A549 treated with AZD2906 at 1 μM for 4 hours (cell line): ENCODE data around the gene NR2F6. TPM values are rescaled to one million over a fixed set of nuclear protein-coding genes. Genes with fewer than 3 reads are reported as not detected.

Source experiments
- total RNA-seq: library from RNA; stranded (reverse); fragments of 200-300 nt; extraction: Qiagen RNA extraction; gene quantifications from 5 replicates; pipeline ENCODE4 v1.2.3, GENCODE V29; 2022

NR2F6 gene
- total RNA-seq, result 26.5 to 68.6 TPM (median 64.2 TPM) in 5 replicates

DNA sequence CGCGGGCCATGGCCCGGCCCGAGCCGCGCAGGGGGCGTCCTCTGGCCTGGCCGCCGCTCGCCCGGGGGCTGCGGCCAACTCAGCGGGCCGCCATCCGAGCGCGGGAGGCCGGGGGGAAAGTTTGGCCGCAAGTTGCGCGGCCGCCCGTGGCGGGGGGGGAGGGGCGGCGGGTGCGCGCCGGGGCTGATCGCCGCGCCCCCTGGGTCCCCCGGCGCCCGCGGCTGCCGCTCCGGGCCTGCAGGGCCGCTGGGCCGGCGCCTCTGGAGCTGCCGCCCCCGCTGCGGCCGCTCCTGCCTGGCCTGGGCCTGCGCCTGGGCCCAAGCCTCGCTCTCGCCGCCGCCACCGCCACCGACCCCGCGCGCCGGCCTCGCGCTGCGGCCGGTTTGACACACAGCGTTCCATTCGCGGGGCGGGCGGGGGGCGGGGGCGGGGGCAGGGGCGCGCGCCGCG is at the start of gene NR2F6:
TSS of gene NR2F6 (minus strand) at position 385 of the 450 bp plus-strand sequence. CDS start 699 bp downstream, outside the sequence.

GRCh38 chr19:17281391-17282304 is 35.9 kb upstream of the NR2F6 start, which contains the start of gene ANKLE1:
Gene ANKLE1, plus strand, starts transcription at chr19:17281901. Its CDS starts 20 bp downstream, at chr19:17281921.

GRCh38 chr19:17266975-17267788 is 21.5 kb upstream of the NR2F6 start, which contains the start of gene BABAM1:
Gene BABAM1, plus strand, starts transcription at chr19:17267443. Its CDS starts 1,364 bp downstream, at chr19:17268807.

DNA sequence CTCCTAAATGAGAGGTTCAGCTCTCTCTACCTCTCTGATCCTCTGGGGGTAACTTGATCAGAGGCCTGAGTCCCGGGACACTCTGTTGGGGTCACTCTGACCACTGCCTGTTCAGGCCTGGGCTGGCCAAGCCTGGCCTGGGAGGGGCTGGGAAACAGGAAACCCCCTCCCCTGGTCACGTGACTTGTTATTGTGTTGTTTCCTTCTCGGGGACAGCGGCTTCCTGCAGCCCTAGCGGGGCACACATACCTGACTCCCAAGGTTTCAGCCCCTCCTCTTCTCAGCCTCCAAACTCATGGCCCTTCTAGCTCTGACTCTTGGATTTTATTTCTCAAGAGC is 18.9 kb upstream of the NR2F6 start, which contains the start of gene USHBP1:
TSS of gene USHBP1 (minus strand) at position 105 of the 339 bp plus-strand sequence. CDS start 446 bp downstream, outside the sequence.

GRCh38 chr19:17226002-17226933 is 19.5 kb downstream of the NR2F6 start, which contains the start of gene OCEL1:
Gene OCEL1, plus strand, starts transcription at chr19:17226226. Its CDS starts 22 bp downstream, at chr19:17226248.

GRCh38 chr19:17215127-17215971 is 30.4 kb downstream of the NR2F6 start, which contains the start of gene USE1:
Gene USE1, plus strand, starts transcription at chr19:17215357. Its CDS starts 49 bp downstream, at chr19:17215406.

Other genes starting within 250 kb of the NR2F6 start
- 0.06 to 0.23 TPM (median 0.17 TPM) in 4 of 5 replicates, not detected in the other for gene CPAMD8, start 219.1 kb downstream of the NR2F6 start, total RNA-seq
- gene HAUS8, start 170.5 kb downstream of the NR2F6 start, total RNA-seq, result 11.3 to 13.9 TPM (median 13.7 TPM) in 5 replicates
- gene MYO9B, start 170.1 kb downstream of the NR2F6 start, total RNA-seq, result 28.2 to 33.0 TPM (median 32.0 TPM) in 5 replicates
- gene USE1, start 30.6 kb downstream of the NR2F6 start, total RNA-seq, result 15.1 to 18.3 TPM (median 16.2 TPM) in 5 replicates
- 12.4 to 13.5 TPM (median 12.8 TPM) in 5 replicates for gene OCEL1, start 19.7 kb downstream of the NR2F6 start, total RNA-seq
- gene USHBP1, start 18.8 kb upstream of the NR2F6 start, total RNA-seq, result not detected in 5 replicates
- gene BABAM1, start 21.5 kb upstream of the NR2F6 start, total RNA-seq, result 56.9 to 65.2 TPM (median 60.7 TPM) in 5 replicates
- 0.11 to 0.48 TPM (median 0.47 TPM) in 5 replicates for gene ANKLE1, start 36.0 kb upstream of the NR2F6 start, total RNA-seq
- 2.2 to 3.3 TPM (median 3.1 TPM) in 5 replicates for gene ABHD8, start 57.5 kb upstream of the NR2F6 start, total RNA-seq
- gene MRPL34, start 60.0 kb upstream of the NR2F6 start, total RNA-seq, result 55.8 to 85.4 TPM (median 81.6 TPM) in 5 replicates
- 51.2 to 57.9 TPM (median 54.8 TPM) in 5 replicates for gene DDA1, start 63.6 kb upstream of the NR2F6 start, total RNA-seq
- 2.0 to 3.8 TPM (median 3.3 TPM) in 5 replicates for gene ANO8, start 88.9 kb upstream of the NR2F6 start, total RNA-seq
- gene GTPBP3, start 91.6 kb upstream of the NR2F6 start, total RNA-seq, result 13.2 to 20.3 TPM (median 19.3 TPM) in 5 replicates
- gene PLVAP, start 131.4 kb upstream of the NR2F6 start, total RNA-seq, result not detected in 5 replicates
- gene CCDC194, start 148.3 kb upstream of the NR2F6 start, total RNA-seq, result not detected in 5 replicates
- 0.12 to 0.22 TPM (median 0.16 TPM) in 5 replicates for gene BST2, start 159.7 kb upstream of the NR2F6 start, total RNA-seq
- 30.6 to 42.8 TPM (median 40.1 TPM) in 5 replicates for gene MVB12A, start 174.1 kb upstream of the NR2F6 start, total RNA-seq
- 0.31 to 0.71 TPM (median 0.64 TPM) in 5 replicates for gene TMEM221, start 202.7 kb upstream of the NR2F6 start, total RNA-seq
- gene NXNL1, start 215.0 kb upstream of the NR2F6 start, total RNA-seq, result not detected in 5 replicates
- 2.2 to 3.0 TPM (median 2.4 TPM) in 5 replicates for gene SLC27A1, start 224.6 kb upstream of the NR2F6 start, total RNA-seq